GM19043 (cell line): ENCODE measurements around the gene SMARCA2.

Source experiments
- ATAC-seq: cut with Tn5 transposase; IDR thresholded peaks from one replicate; pipeline ENCODE4 v1.9.1; 2021; ENCODE audit warnings: low read depth; ENCODE audit not compliant: unreplicated experiment

Gene SMARCA2

GRCh38 chr9:2164268-2164667 is 149.1 kb downstream of the SMARCA2 start:
- no peak for ATAC-seq

- ATAC-seq, result no peak
Measured at GRCh38 chr9:2166203-2166602, 151.1 kb downstream of the SMARCA2 start.

GRCh38 chr9:2169035-2169434 is 153.9 kb downstream of the SMARCA2 start:
- ATAC-seq, result no peak

- ATAC-seq, result no peak
Measured at GRCh38 chr9:2170722-2171121, 155.6 kb downstream of the SMARCA2 start.

- no peak for ATAC-seq
Measured at GRCh38 chr9:2173170-2173569, 158.0 kb downstream of the SMARCA2 start.

- ATAC-seq, result no peak
Measured at GRCh38 chr9:2173861-2174260, 158.7 kb downstream of the SMARCA2 start.

- ATAC-seq, result no peak
Measured at GRCh38 chr9:2174306-2174705, 159.2 kb downstream of the SMARCA2 start.

- no peak for ATAC-seq
Measured at GRCh38 chr9:2174911-2175310, 159.8 kb downstream of the SMARCA2 start.

- no peak for ATAC-seq
Measured at GRCh38 chr9:2177121-2177520, 162.0 kb downstream of the SMARCA2 start.

GRCh38 chr9:2178034-2178734 is 163.0 kb downstream of the SMARCA2 start:
- no peak for ATAC-seq

GRCh38 chr9:2179567-2179966 is 164.4 kb downstream of the SMARCA2 start:
- ATAC-seq, result no peak

- no peak for ATAC-seq
Measured at GRCh38 chr9:2180154-2180553, 165.0 kb downstream of the SMARCA2 start.

GRCh38 chr9:2180704-2181103 is 165.6 kb downstream of the SMARCA2 start:
- no peak for ATAC-seq

GRCh38 chr9:2181792-2182191 is 166.6 kb downstream of the SMARCA2 start:
- ATAC-seq, result no peak

GRCh38 chr9:2190939-2191608 is 175.9 kb downstream of the SMARCA2 start:
- ATAC-seq, result no peak

- no peak for ATAC-seq
Measured at GRCh38 chr9:2191609-2191972, 176.4 kb downstream of the SMARCA2 start.

GRCh38 chr9:2192356-2192979 is 177.3 kb downstream of the SMARCA2 start:
- ATAC-seq, result no peak

GRCh38 chr9:2193552-2193951 is 178.4 kb downstream of the SMARCA2 start:
- ATAC-seq, result no peak

GRCh38 chr9:2195211-2195610 is 180.1 kb downstream of the SMARCA2 start:
- ATAC-seq, result no peak

GRCh38 chr9:2196757-2197156 is 181.6 kb downstream of the SMARCA2 start:
- no peak for ATAC-seq

GRCh38 chr9:2198956-2199635 is 183.9 kb downstream of the SMARCA2 start:
- ATAC-seq, result no peak
